ENCODE data around the gene PAQR8. TPM values are rescaled to one million over a fixed set of nuclear protein-coding genes. Genes with fewer than 3 reads are reported as not detected.
"Not testable (repeated sequence)": the region's sequence is repeated elsewhere in the genome, so short reads cannot be mapped to it uniquely, and the experiment has no call there.

The PAQR8 gene
- total RNA-seq, 1 donor from 2014 or later = 12.4 TPM

DNA sequence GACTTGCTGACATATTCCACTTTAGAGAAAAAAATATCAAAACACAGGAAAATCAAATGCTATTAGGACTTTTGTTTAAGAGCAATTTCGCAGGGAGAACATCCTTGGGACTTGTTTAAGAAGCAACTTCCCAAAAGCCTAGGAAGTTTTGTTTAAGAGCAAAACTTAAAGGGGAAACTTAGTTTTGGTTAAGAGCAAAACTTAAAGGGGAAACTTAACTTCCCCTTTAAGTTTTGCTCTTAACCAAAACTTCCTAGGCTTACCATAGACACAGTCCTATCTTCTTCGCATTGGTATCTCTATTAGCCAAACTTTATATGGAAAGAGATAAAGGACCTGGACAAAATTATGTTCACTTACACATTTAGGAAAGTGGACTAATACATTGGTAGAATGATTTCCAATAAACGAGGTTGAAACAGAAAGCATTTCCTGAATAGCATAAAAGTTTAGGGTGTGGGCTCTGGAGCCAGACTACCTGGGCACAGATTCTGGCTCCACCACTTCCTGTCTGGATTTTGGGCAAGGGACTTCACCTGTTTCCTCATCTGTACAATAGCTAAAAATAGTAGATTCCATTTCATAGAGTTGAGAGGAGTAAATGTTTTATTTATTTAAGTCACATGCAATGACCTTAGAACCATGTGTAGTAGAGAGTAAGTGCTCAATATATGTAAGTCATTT is 15.7 kb downstream of the PAQR8 start:
- no peak for DNase-seq

DNA sequence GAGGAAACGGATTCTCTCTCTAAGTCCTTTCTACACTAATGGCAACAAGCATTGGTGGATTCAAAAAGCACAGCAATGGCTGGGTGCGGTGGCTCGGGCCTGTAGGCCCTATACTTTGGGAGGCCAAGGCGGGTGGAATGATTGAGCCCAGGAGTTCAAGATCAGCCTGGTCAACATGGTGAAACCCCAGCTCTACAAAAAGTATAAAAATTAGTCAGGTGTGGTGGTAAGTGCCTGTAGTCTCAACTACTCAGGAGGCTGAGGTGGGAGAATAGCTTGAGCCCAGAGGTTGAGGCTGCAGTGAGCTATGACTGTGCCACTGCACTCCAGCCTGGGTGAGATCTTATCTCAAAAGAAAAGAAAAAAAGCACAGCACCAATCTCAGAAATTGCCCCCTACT is 19.3 kb downstream of the PAQR8 start:
- no peak for DNase-seq

DNA sequence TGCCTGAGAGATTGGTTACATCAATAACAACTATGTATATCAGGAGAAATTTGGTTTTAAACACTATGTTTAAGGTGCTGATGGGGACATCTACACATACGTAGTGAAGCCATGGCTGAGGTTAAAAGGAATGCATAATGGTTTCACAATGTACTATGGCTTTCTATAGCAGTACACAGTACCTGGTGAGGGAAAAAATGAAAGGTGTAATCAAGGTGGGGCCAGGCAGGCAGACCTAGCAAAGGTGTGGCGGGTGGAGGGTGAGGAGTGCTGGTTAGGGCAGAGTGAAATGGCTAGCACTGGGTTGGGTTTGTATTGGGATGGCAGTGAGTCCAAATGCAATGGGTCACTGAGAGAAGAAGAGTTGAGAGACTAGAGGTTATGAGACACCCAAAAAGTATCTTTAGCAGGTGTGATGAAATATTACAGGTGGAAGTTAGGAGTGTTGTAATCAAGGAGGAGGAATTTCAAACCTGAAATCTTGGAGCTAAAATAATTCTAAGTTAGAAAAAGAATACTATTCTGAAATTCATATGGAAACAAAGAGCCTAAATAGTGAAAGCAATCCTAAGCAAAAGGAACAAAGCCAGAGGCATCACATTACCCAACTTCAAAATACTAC is 22.3 kb downstream of the PAQR8 start:
- no peak for DNase-seq

DNA sequence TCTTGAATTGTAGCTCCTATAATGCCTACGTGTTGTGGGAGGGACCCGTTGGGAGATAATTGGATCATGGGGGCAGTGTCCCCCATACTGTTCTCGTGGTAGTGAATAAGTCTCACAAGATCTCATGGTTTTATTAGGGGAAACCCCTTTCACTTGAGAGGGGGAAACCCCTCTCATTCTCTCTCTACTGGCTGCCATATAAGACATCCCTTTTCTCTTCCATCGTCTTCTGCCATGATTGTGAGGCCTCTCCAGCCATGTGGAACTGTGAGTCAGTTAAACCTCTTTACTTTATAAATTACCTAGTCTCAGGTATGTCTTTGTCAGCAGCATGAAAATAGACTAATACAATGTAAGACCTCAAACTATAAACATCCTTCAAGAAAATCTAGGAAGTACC is 23.1 kb downstream of the PAQR8 start:
- DNase-seq = no peak

DNA sequence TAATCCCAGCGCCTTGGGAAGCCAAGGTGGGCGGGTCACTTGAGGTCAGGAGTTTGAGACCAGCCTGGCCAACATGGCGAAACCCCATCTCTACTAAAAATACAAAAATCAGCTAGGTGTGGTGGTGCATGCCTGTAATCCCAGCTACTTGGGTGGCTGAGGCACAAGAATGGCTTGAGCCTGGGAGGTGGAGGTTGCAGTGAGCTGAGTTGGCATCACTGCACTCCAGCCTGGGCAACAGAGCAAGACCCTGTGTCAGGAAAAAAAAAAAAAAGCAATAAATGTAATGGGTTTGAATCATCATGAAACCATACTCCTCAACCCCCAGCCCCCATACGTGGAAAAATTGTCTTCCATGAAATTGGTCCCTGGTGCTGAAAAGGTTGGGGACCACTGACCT is 26.2 kb downstream of the PAQR8 start:
- DNase-seq = not testable (repeated sequence)

DNA sequence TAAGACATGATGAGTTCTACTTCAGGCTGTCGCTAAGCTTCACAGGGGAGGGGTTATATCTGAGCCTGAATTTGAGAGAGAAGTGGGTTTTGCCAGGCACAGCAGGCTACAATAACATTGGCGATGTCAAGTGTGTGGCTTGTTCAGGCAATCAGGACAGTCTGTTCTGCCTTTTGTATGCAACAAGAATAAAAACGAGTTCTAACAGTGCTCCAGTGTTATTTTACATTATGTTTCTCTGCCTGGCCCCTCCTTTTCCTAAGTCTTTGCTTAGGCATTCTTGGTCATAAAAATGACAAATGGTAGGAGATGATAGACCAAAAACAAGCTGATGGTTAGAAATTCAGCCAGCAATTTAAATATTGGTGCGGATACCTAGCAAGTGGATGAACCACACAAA is 26.8 kb downstream of the PAQR8 start:
- no peak for DNase-seq

DNA sequence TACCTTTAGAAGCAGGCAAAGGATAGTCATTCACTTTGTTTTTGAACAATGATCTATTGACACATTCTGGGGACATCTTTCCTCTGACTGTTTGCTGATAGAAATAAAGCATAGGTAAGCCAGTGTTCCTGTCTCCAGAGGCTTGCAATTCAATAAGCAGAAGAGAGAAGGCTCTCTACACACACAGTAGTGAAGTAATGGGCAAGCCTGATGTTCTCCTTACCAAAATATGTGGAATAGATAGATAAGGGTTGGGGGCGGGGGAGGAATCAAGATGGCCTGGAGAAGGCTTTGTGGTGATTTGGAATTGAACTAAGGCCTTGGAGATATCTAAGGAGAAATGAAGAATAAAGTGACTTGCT is 27.3 kb downstream of the PAQR8 start:
- peak; percentile 8 for DNase-seq

DNA sequence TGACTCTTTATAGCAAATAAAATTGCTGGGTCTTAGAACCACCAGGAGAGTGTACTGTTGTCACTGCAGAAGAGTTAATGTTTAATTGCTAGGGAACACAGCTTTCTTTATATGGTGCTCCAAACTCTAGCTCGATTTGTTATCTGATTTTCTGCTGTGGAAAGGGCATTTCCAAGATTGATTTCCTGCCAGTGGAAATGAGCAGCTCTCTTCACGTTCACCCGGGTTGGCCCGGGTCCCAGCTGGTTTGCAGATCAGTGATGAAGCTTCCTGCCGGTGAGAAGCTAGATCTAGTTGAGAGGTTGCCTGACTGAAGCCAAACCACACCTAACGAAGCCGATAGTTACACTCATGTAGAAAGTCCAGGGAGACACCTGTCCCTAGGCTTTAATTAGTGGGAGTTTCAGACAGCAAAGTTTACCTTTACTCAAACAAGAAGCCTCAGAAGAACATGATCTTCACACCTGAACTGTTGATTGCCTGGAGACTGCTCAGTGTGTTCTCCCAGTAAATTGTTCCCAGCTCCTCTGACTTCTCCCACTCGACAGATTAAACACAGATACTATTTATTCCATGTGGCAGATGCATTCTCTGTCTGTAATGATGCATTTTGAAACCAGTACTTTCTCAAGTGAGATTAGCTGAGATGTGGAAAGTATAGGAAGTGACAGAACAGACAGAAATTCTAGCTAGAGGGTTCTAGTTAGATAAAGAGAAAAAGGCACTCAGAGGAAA is 27.8 kb downstream of the PAQR8 start:
- peak; percentile 82 for DNase-seq

DNA sequence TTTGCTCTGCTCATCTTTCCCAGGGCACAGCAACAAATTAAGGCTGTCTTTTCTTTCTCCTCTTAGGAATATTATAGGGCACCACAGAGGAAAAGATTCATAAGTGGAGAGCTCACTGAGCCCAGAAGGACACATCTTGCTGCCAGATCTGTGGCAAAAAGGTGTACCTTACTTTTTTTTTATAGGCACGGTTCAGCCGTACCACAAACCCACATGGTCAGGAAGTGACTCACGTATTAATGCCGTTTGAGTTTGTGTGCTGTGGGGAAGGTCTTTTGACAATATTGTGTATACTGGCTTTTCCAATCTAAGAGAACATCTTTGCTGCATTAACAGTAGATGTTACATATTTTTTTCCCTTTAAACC is 28.4 kb downstream of the PAQR8 start:
- DNase-seq = peak; percentile 76

DNA sequence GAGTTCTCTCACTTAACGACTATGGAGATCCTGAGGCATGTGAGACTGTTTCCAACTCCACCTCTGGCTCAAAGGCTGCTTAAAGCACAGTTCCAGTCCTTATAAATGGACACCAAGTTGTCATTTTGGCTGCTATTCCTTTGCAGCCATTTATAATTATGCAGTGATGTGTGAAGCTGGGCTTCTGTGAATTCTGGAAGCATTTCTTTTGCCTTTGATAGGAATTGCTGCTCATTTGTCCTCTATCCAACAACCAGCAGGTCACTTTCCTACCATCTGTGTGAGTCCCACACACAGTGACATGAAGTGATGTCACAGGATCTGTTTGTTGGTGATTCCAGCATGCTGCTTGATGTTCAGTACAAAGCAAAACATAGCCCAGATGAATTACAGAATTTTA is 29.6 kb downstream of the PAQR8 start:
- DNase-seq = no peak

DNA sequence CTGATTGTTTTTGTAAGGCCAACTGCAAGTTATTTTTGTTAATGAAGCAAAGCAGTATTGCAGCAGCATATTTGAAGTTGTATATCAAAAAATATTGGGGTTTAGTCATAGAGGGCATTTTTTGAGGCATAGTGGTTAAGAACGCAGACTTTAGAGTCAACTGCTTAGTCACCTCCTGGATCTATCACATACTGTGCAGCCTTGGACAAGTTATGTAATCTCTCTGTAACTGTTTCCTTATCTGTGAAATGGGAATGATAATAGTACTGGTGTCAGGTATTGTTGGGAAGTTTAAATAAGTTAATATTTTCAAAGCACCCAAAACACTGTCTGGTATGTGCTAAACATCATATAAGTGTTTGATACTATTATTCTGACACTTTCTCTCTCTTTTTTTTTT is 31.0 kb downstream of the PAQR8 start:
- no peak for DNase-seq

DNA sequence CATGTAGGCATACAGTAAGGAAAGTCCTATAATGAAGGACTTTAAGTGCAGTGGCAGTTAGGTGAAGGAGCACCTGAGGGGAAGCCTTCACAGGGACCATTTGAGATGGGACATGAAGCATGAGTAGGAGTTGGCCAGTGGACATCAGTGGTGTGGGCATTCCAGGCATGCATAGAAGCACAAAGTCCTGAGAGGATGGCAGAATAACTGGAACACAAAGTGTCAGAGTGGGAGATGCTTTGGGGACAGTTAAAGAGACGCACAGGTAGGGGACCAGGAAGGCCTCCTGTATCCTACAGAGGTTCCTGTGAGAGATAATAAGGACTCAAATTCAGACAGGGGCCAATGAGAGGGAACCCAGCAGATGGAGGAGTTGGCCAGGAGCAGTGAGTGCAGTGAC is 31.8 kb downstream of the PAQR8 start:
- no peak for DNase-seq

DNA sequence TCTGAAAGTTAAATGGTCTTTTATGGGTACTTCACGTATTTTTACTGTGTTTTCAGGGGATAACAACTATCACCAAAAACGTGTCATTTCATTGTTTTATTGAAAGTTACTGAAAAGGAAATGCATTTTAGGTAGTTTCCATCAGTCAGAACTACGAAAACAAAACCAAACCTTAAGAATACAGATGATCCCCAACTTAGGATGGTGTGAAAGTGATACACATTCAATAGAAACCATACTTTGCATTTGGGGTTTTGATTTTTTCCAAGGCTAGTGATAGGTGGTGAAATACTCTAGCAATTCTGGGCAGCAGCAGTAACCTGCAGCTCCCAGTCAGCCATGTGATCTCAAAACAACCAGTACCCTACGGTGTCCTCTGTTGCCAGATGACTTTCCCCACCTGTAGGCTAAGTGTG is 32.3 kb downstream of the PAQR8 start:
- DNase-seq = no peak

DNA sequence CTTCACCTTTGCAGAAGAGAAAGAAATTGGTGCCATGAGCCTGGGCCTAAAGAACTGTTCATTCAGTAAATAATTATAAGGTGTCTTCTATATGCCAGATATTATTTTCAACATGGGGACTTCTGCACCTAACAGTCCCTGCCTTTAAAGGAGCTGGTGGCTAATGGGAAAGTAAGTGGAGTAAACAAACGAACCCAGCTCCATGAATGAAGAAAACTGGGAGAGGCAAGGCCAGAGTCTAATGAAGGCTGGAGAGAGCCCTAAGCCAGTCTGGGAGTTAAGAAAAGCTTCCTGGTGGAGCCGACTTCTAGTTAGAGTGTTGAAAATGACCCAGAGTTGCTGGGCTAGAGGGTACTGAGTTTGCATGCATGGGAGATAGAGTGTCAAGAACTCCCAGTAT is 34.0 kb downstream of the PAQR8 start:
- DNase-seq = no peak

DNA sequence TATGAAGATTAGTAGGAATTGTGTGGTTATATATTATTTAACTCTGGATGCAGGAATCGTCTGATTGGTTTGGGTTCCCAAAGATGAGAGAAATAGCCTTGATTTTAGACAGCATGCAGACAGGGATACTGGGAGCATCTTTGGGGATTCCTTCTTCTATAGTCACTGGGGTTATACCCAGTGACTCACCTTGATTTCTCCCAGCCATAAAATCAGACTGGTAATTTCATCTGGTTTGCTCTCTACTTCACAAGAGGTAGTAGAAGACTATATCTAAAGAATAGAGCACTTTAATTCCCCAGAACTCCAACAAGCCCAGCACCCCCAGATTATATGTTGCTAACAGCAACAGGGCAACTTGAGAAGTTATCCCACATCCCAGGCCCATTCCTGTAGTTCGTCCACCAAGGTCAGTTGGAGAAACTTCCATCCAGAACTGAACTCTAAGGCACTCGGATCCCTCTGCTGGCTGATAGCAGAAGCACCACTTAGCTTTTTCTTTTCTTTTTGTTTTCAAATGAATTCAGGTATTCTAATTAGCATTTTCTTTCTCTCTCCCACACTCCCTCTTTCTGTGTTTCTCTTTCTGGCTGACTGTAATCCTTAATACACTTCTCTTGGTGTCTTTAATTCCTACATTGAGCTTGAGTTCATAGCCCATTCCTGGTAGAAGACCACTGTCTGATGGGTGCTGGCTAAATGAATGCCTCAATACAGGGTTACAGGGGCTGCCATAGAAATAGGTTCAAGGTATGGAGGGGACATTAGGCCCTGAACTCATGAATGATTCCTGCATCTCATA is 37.8 kb downstream of the PAQR8 start:
- peak; percentile 84 for DNase-seq

DNA sequence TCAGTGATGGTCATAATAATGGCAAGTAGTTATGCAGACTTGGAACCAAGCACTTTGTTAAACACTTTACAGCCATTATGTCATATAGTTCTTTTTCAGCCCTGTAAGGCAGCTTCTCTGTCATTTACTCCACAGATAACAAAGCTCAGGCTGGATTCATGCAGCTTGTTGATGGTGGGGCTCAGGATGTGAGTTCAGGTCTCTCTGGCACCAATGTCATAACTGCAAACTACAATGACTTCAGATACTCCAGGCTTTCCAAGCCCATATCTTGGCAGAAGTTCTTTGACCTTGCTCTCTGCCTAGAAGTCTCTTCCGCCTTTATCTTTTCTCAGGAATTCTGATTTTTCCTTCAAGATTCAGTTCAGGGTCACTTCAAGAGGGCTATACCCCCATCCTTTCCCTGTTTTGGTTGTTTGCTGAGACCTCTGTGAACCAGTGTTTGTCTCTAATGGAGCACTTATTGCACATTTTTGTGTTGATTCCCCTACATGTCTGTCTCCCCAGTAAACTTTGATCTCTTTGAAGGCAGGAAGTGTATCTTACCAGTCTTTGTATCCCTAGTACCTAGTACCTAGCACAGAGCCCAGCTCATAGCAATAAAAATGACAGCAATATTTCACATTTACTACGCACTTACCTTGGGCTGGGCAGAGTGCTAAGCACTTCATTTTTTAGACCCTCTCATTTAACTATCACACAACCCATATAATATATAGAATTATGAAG is 38.5 kb downstream of the PAQR8 start:
- no peak for DNase-seq

DNA sequence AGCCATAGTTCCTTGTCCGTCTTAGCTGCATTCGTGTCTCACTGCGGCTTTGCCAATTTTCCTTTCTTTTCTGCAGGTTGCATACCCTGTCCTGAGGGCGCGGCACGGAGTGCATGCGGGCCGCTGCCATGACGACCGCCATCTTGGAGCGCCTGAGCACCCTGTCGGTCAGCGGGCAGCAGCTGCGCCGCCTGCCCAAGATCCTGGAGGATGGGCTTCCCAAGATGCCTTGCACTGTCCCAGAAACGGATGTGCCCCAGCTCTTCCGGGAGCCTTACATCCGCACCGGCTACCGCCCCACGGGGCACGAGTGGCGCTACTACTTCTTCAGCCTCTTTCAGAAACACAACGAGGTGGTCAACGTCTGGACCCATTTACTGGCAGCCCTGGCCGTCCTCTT is 41.1 kb downstream of the PAQR8 start:
- DNase-seq = no peak

DNA sequence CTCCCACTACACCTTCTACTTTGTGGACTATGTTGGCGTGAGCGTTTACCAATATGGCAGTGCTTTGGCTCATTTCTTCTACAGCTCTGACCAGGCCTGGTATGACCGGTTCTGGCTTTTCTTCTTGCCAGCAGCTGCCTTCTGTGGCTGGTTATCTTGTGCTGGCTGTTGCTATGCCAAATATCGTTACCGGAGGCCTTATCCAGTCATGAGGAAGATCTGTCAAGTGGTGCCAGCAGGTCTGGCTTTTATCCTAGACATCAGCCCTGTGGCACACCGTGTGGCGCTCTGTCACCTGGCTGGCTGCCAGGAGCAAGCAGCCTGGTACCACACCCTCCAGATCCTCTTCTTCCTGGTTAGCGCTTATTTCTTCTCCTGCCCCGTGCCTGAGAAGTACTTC is 41.7 kb downstream of the PAQR8 start:
- no peak for DNase-seq

DNA sequence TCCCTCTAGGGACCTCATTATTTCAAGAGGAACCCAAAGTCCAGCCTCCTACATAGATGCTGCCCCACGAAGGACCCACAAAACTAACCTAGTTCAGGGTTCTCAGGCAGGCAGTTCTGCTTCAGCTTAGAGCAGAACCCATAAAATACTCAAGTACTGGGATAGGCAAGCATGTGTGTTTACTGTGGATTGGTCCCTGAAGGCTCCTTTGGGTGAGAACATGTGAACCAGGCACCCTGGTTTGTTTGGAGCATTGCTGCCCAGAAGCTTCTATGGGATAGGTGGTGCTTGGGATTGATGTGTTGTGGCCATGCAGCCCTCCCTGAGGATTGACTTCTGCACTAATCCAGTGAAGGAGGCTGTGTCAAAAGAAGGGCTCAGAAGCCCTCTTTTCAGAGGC is 43.3 kb downstream of the PAQR8 start:
- no peak for DNase-seq

DNA sequence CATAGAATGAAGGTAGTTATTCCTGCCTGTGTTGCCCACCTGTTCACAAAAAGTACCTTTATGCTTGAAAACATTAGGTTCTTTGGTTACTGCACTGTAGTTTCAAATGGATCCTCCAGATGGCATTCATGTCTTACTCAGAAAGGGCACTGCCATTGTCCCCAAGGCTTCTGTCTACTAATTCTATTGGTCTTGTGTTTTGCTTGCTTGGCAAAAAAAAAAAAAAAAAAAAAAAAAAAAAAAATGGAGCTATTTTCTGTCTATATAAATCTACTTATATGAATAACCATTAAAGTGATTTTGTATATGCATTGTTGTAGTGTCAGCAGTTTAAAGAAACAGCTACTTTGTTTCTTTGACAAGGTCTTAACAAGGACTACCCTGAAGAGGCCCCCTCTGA is 45.5 kb downstream of the PAQR8 start:
- DNase-seq = peak; percentile 85

DNA sequence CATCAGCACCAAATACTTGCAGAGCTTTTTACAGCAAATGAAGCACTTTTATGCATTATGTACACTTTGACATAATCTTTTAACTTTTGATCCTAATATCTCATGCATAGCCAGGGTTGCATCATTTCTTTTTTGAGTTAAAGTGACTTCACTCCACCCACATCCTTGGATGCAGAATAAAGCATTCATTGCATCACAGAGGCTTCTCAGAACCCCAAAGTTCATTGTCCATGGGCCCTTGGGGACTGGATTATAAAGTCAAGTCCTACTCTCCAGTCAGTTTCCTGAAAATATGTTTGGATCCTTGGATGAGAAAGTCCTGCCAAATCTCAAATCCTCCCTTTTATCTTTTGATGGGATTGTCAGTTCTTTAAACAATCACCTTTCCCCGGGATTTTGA is 47.5 kb downstream of the PAQR8 start:
- DNase-seq = no peak

DNA sequence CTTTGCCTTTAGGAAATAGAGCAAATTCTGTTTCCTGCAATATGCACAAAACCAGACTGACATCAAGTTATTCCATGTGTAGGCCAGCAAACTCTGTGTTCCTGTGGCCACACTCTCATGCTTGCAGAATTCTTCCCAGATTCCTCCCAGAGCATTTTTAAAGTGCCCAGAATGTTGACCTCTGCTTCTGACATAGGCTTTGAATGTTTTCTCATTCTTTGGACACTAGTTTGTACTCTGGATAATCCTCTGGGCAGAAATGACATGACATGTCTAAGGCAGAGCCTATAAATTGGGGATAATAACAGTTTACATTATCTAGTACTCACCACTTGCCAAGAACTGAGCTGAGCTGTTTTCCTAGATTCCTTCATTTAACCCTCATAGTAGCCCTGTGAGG is 49.0 kb downstream of the PAQR8 start:
- no peak for DNase-seq

DNA sequence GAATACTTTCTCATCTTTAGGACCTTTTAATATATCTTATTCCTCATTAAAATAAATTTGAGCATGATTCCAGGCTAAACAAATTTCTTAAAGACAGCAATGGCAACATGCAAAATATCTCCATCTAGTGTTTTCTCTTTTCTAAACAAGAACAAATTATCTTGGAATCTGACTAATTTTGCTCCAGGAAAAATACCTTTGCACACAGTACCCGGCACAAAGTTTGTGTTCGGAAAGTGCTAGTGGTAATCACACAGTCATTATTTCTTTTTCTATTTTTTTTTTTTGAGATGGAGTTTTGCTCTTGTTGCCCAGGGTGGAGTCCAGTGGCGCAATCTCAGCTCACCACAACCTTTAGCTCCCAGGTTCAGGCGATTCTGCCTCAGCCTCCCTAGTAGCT is 50.0 kb downstream of the PAQR8 start:
- DNase-seq = no peak

All from dermis blood vessel endothelial cell (primary cell).